Articular chondrocyte of knee joint (primary cell): Measurements from ENCODE around the gene RERGL. TPM values are rescaled to one million over a fixed set of nuclear protein-coding genes. Genes with fewer than 3 reads are reported as not detected.

Experiments used
- total RNA-seq: library from RNA; depleted of rRNA; stranded (reverse); fragments of >200 nt; gene quantifications from 2 replicates; pipeline ENCODE4 v1.2.3, GENCODE V29; 2012

The RERGL gene, protein sequence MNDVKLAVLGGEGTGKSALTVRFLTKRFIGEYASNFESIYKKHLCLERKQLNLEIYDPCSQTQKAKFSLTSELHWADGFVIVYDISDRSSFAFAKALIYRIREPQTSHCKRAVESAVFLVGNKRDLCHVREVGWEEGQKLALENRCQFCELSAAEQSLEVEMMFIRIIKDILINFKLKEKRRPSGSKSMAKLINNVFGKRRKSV
- total RNA-seq = not detected in 2 replicates

DNA sequence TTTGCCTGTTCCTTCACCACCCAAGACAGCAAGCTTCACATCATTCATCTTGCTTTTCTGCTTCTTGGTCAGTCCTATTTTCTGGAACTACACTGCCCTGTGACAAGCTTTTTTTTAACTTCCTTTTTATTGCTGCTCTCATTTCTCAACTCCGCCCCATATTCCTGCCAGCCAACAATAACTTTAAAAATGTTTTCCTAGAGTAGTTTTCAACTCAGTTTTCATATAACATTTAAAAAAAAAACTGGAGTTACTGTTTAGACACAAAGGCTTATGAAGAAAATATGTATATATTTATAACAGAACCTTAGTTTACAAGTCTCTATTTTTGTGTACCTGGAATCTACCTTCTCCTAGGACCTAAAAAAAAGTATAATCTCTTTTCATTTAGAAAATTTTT lies at the start of gene RERGL:
RERGL (minus strand) TSS at position 101 of the 400 bp plus-strand sequence; CDS start at position 48, 53 bp downstream.

Other genes with a start within 250 kb of the RERGL start
- gene PIK3C2G, start 171.3 kb upstream of the RERGL start, total RNA-seq = not detected in 2 replicates